ENCODE data around the gene LGR4. TPM values are rescaled to one million over a fixed set of nuclear protein-coding genes. Genes with fewer than 3 reads are reported as not detected.

Gene LGR4
- total RNA-seq, 1 donor from 2014 or later: 50.6 TPM

Small RNA genes lying within 50 kb of the gene (microRNA-seq; reads per million reads assigned to microRNA genes)
- not detected for gene MIR8087 (ENCODE audit: borderline number of aligned reads)

Other genes with a start within 250 kb of the LGR4 start
- gene CCDC34, start 109.6 kb downstream of the LGR4 start, total RNA-seq: 6.2 TPM
- gene LIN7C, start 34.0 kb upstream of the LGR4 start, total RNA-seq: 26.8 TPM
- 0.22 TPM for gene BDNF, start 227.7 kb upstream of the LGR4 start, total RNA-seq

All from mesenteric fat pad (tissue), 1 donor.